MG63 (cell line): ENCODE data around the gene APOBEC2. TPM values are rescaled to one million over a fixed set of nuclear protein-coding genes. Genes with fewer than 3 reads are reported as not detected.

Source experiments
- DNase-seq: peaks from one replicate; pipeline ENCODE4 v3.0.0-alpha.2; 2020
- H3K27me3 ChIP-seq: fragments of 250-450 bp; sonication (Bioruptor Pico); 2 replicates; pipeline ENCODE4 v1.5.1; 2020; ENCODE audit warnings: mild to moderate bottlenecking, moderate library complexity
- H3K36me3 ChIP-seq: fragments of 250-450 bp; sonication (Bioruptor Pico); 2 replicates; pipeline ENCODE4 v1.5.1; 2020; ENCODE audit warnings: mild to moderate bottlenecking, moderate library complexity
- H3K4me3 ChIP-seq: fragments of 250-450 bp; sonication (Bioruptor Pico); 2 replicates; pipeline ENCODE4 v1.5.1; 2020; ENCODE audit warnings: mild to moderate bottlenecking, moderate library complexity
- H3K9me3 ChIP-seq: fragments of 250-450 bp; sonication (Bioruptor Pico); 2 replicates; pipeline ENCODE4 v1.5.1; 2020; ENCODE audit warnings: mild to moderate bottlenecking, moderate library complexity
- total RNA-seq: library from RNA; depleted of rRNA; stranded (reverse); fragments of >200 nt; shearing (Covaris generic); gene quantifications from 2 replicates; pipeline ENCODE4 v1.2.3, GENCODE V29; 2014; ENCODE audit warnings: low replicate concordance

The APOBEC2 gene
- total RNA-seq, 1 experiment from 2014 or later = not detected

DNA sequence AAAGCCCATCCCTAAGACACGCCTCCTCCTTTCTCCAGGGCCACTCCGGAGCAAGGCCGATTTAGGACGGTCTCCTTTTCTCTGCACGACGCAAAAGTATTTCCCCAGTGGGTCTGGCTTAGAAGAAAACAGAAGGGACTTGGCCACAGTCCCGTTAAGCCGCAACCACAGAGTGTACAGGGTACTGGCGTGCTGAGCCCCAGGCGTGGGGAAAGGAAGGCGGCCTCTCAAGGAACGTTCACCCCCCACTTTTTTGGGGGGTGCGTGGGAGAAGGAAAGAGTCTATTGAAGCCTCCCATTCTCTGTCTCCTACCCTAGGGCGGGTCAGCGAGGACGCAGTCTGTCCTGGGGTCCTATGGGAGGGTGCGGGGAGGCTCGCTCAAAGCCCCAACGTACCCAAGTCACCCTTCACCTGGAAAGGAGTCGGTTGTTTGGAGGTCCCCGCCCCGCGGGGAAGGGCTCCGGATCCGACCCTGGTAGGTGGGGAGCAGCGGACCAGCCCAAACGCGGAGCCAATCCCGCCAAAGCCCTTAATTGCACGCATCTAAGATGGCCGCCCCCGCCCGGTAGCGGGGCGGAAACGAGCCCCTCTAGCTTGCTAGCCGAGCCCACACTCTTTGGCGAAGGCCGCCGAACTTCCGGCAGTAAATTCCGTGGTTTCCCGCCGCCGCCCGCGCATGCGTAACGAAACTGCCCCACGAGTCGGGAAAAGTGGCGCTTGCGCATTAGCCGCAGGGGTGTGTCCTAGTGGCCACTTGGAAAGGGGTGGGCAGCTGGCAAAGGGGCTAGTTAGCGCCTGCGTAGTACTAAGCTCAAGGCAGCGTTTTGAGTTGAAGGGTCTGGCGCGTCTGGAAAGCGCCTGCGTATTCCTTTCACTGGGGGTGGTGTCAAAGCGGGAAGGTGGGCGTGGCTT lies 19.2 kb downstream of the APOBEC2 start, which contains the start of gene OARD1:
Gene OARD1 (minus strand): TSS at position 434 of the 913 bp plus-strand sequence. CDS start 722 bp downstream, outside the sequence.
- Histone ChIP-seq H3K36me3 (0 out of 2 replicates have a peak, but pooled peaks cover 3% of the 10 kb centered on the region), H3K27me3 (no peaks in the 10 kb centered on the region), H3K9me3 (no peaks in the 10 kb centered on the region), H3K4me3 (peak within 1 kb of the TSS; percentile 69)
- DNase-seq = peak; percentile 96

DNA sequence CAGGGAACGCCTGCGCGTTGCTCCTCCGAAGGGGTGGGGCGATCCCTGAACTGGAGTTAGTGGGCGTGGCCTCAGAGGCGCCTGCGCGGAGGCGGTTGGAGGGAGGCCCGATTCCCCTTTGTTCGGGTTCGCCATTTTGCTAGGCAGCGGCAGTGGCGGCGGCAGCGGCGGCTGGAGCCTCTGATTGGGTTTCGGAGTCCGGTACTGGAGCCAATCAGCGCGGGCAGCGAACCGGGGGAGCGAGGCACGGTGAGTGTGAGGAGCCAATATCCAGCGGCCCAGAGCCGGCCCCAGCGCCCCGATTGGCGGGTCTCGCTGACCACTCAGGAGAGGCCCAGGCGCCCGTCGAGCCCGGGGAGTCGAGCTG lies 19.8 kb downstream of the APOBEC2 start, which contains the start of gene NFYA:
Gene NFYA (plus strand): TSS at position 139 of the 367 bp plus-strand sequence. CDS start 6,116 bp downstream, outside the sequence.
- 0 out of 2 replicates have a peak, but pooled peaks cover 3% of the 10 kb centered on the region for H3K36me3 ChIP-seq
- DNase-seq = no peak
- no peaks in the 10 kb centered on the region for H3K27me3 ChIP-seq
- H3K9me3 ChIP-seq = no peaks in the 10 kb centered on the region
- H3K4me3 ChIP-seq = peak within 1 kb of the TSS; percentile 69

DNA sequence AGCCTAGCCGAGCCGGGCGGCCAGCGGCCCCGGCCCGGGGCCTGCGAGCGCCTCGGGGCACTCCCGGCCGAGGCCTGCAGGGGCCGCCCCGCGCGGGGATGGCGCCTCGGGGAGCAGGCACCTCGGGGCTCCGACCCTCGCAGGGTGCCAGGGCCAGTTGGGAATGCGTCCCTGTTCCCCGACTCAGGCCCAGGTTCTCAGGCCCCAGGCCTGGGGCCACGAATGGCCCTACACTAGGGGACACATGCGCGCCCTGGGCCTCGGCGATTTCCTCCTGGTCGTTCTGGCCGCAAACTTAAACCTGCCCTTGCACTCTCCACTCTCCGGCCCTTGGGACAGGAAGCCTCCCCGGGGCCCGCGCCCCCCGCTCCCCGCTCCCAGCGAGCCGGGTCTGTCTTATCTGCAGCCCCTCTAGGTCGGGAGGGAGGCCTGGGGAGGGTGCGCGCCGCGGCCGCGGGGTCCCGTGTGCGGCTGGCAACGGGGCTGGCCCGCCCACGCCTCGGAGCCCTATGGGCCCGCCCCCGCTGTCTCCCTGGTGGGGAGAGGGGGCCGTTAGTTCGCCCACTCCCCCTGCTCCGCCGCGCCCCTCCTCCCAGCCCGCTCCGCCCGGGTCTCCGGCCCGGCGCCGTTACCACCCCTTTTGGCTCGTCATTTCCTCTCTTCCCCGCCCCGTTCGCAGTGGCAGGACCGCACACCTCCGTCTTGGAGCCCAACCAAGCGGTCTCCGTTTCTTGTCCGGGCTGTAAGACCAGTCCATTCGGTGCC lies 20.4 kb downstream of the APOBEC2 start:
- Histone ChIP-seq H3K27me3 (no peaks in the 10 kb centered on the region), H3K9me3 (no peaks in the 10 kb centered on the region), H3K36me3 (0 out of 2 replicates have a peak, but pooled peaks cover 3% of the 10 kb centered on the region), H3K4me3 (peak overlapping the region; percentile 69)
- peak; percentile 81 for DNase-seq

DNA sequence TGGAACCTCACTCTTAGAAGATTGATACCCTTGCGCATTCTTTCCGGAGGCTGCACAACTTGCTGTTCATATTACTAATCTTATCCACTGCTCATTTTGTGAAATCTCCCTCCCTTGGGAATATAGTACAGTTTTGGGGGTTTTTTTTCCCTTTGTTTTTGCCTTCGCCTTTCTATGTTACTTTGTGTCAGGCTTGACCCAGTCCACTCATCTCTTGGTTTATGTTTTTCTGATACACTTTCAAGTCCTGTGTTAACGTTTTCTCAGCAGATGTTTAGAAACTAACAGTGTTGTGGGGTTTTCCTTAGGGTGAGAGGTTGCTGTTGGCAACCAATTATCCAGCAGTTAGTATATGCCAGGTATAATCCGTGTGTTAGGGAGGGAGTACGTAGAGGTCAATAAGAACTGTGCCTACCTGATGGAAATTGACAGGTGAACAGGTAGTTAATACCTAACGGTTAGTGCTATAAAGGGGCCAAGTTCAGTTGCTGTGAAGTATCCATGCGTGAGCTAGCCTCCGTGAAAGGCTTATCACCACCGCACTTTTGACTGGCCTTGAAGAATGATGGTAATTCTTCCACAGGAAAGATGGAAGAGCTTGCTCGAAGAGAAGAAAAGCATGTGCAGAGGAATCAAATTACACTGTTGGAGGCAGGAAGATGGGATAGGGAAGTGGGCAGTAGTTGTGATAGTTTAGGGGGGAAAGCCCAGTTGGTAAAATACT lies 21.1 kb downstream of the APOBEC2 start:
- peaks cover 10% of the 10 kb centered on the region for H3K36me3 ChIP-seq
- peak overlapping the region; percentile 69 for H3K4me3 ChIP-seq
- DNase-seq = no peak
- no peaks in the 10 kb centered on the region for H3K9me3 ChIP-seq
- no peaks in the 10 kb centered on the region for H3K27me3 ChIP-seq

DNA sequence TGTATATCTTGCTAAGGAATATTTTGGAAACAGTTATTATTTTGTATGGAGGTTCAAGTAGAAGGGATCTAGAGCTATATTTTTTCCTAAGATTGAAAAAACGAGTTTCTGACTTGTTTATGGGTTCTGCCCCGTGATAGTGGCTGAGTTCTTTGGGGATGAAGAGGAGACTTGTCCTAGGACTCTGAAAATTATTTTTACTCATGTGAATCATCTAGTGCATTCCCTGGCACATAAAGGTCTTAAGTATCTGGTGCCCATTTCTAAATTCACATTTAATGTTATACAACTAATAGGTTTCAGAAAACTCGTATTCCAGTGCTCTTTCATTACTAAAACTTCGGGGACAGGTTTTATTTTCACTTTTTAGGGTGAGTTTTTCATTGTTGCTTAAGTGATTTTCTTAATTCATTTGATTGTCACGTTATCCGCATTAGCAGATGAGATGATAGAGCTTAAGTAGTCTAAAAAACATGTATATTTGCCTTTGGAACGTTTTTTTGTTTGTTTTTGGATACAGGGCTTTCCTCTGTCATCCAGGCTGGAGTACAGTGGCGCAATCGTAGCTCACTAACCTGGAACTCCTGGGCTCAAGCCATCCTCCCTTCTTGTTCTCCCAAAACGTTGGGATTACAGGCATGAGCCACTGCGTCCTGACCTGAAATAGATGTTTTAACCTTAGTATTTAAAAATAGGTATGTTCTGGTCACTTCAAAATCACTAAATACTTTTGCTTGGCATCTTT lies 21.9 kb downstream of the APOBEC2 start:
- Histone ChIP-seq H3K4me3 (peak overlapping the region; percentile 69), H3K9me3 (no peaks in the 10 kb centered on the region)
- no peak for DNase-seq

DNA sequence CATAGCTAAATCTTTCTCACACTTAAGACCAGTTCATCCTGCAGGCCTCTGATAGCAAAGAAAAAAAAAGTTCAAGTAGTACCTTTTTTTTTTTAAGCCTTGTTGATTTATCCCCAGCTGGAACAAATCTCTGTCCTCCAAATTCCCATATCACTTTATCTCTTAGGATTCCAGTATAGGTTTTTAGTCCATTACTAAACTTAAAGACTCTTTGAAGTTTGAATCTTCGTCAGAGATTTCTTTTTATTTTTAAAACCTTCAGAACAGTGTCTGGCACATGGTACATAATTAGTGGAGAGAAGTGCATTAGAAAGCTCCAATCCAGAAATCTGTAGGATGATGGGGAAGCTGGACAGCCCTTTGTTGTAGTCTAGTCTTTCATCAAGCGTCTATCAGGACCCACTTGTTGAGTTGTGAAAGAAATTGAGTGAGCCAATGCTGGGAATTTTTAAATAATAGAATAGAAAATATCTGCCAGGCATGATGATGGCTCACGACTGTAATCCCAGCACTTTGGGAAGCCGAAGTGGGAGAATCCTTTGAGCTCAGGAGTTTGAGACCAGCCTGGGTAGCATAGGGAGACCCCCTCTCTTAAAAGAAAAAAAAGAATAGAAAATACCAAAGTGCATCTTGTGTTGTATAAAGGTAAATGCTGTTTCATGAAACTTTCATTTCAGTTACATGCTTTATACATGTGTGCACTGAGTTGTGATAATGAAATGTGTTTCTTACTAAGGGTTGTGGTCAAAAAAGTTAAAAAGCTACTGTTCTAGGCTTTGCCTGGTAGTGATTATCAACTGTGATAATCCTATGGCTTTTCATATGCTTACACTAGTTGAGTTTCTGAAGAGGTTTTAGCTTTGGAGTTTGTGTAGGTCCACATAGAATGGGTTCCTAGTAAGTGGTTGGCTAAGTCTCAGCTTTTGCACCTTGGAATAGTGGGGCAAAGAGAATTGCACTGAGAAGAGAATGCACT lies 22.9 kb downstream of the APOBEC2 start:
- DNase-seq = no peak
- Histone ChIP-seq H3K36me3 (peaks cover 15% of the 10 kb centered on the region), H3K9me3 (no peaks in the 10 kb centered on the region), H3K27me3 (no peaks in the 10 kb centered on the region), H3K4me3 (no peak overlapping the region)

More for the DNA sequence above, 21.9 kb downstream of the APOBEC2 start:
- no peaks in the 10 kb centered on the region for H3K27me3 ChIP-seq
- H3K36me3 ChIP-seq = peaks cover 15% of the 10 kb centered on the region

DNA sequence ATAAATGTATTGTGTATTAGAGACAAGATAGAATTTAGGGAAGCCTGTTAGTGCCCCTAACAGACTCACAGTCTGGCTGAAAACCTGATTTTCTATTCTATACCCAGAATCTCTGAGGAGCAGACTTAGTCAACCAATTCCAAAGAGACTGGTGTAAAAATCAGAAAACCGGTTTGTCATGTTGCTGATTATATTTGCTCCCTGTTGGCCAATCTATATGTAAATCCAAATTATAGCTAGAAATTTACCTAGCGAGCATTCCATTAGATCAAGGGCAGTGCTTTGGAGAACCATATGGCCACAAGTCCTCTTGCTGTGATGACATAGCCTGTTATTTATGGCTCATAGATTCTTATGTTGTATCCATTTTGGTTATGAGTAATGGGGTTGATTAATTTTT lies 24.5 kb downstream of the APOBEC2 start:
- H3K9me3 ChIP-seq = no peaks in the 10 kb centered on the region
- H3K27me3 ChIP-seq = no peaks in the 10 kb centered on the region
- no peak overlapping the region for H3K4me3 ChIP-seq
- H3K36me3 ChIP-seq = peaks cover 17% of the 10 kb centered on the region
- DNase-seq = no peak

DNA sequence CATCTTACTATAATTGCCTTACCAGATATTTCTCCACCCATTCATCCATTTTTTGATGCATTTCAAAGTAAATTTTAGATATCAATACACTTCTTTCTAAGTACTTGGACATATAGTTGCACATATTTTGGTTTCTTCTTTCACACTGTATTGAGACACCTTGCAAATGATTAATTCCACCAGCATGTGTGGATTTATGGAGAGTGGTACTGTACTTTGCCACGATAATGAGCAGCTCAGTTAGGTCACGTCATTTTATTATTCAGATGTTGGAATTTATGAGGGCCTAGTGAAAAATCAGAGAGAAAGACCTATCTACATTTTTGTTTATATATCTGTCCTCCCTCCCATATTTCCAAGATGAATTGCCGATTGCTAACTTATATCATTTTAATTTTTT lies 25.1 kb downstream of the APOBEC2 start:
- no peak overlapping the region for H3K4me3 ChIP-seq
- H3K27me3 ChIP-seq = no peaks in the 10 kb centered on the region
- no peaks in the 10 kb centered on the region for H3K9me3 ChIP-seq
- no peak for DNase-seq
- peaks cover 17% of the 10 kb centered on the region for H3K36me3 ChIP-seq

DNA sequence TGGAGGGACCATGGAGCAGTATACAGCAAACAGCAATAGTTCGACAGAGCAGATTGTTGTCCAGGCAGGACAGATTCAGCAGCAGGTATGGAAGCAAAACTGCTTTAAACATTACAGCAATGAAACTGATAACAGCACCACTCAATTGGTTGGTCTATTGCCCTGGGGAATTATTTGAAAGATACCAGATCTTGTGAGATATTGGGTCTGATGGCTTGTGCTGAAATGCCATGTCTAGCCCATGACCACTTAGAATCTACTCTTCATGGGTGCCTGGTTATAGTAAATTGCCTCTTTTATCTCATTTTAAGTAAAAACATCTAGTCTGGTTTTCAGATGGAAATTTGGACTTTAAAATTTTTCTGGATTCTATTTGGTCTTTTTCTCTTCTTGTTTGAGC lies 26.1 kb downstream of the APOBEC2 start:
- H3K27me3 ChIP-seq = no peaks in the 10 kb centered on the region
- no peaks in the 10 kb centered on the region for H3K9me3 ChIP-seq
- H3K4me3 ChIP-seq = no peak overlapping the region
- H3K36me3 ChIP-seq = peaks cover 23% of the 10 kb centered on the region
- DNase-seq = no peak

DNA sequence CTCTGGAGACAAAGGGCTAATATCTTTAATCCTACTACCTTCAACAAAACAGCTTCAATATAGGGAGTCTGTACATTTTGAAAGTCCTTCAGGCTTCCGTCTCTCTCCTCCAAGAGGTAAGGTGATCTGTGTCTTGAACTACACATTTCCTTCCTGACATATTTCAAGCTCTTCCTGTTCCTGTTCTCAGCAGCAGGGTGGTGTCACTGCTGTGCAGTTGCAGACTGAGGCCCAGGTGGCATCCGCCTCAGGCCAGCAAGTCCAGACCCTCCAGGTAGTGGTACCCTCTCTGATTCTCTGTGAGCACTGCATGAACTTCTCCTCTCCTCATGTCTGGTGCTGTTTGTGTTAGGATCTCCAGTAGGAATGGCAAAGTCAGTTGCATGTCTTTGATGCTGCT lies 27.6 kb downstream of the APOBEC2 start:
- Histone ChIP-seq H3K9me3 (no peaks in the 10 kb centered on the region), H3K4me3 (no peak overlapping the region), H3K36me3 (peaks cover 32% of the 10 kb centered on the region), H3K27me3 (no peaks in the 10 kb centered on the region)
- no peak for DNase-seq

DNA sequence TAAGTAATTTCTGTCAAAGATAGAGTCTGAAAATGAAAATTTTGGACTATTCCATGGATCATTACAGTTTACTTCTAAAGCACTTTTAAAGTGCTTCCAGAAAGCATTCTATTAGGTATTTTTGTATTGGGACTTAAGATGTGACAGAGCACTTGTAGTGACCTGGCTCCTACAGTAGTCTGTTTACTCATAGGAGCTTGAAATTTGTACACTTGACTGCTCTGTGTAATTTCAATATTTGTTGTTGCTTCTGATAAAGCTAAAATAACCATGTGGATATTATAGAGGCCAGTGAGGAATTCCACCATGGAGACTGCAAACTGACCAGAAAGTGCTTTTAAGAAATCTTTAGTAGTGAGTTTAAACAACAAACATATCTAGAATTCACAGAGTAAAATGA lies 30.1 kb downstream of the APOBEC2 start:
- no peak for DNase-seq
- no peak overlapping the region for H3K4me3 ChIP-seq
- H3K9me3 ChIP-seq = no peaks in the 10 kb centered on the region
- H3K36me3 ChIP-seq = peaks cover 35% of the 10 kb centered on the region
- no peaks in the 10 kb centered on the region for H3K27me3 ChIP-seq

DNA sequence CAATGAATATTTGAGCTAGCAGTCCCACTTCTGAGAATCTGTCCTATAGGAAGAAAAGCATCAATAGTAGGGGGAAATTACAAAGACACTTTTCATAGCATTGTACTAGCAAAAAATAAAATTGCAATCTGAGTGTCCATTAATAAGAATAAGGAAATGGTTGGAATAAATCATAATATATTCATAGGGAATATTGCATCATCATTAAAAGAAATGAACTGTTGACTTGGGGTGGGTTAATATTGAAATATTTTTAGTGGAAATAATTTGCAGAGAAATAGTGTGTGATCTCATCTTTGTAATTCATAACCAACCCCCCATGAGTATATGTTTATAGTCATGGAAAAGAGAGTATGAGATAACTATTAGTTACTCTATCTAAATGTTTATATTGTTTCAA lies 32.2 kb downstream of the APOBEC2 start:
- Histone ChIP-seq H3K4me3 (no peak overlapping the region), H3K9me3 (no peaks in the 10 kb centered on the region), H3K27me3 (no peaks in the 10 kb centered on the region), H3K36me3 (peaks cover 23% of the 10 kb centered on the region)
- no peak for DNase-seq

DNA sequence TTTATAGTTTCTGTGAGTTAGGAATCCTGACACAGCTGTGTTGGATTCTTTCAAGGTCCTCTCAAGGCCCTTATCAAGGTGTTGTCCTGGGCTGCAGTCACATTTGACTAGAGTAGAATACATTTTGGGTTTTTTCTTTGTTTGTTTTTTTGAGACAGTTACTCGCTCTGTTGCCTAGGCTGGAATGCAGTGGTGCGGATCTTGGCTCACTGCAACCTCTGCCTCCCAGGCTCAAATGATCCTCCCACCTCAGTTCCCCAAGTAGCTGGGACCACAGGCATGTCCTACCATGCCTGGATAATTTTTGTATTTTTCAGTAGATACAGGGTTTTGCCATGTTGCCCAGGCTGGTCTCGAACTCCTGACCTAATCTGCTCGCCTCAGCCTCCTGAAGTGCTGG lies 35.4 kb downstream of the APOBEC2 start:
- H3K36me3 ChIP-seq = peaks cover 39% of the 10 kb centered on the region
- peak; percentile 4 for DNase-seq
- no peak overlapping the region for H3K4me3 ChIP-seq
- no peaks in the 10 kb centered on the region for H3K27me3 ChIP-seq
- no peaks in the 10 kb centered on the region for H3K9me3 ChIP-seq

DNA sequence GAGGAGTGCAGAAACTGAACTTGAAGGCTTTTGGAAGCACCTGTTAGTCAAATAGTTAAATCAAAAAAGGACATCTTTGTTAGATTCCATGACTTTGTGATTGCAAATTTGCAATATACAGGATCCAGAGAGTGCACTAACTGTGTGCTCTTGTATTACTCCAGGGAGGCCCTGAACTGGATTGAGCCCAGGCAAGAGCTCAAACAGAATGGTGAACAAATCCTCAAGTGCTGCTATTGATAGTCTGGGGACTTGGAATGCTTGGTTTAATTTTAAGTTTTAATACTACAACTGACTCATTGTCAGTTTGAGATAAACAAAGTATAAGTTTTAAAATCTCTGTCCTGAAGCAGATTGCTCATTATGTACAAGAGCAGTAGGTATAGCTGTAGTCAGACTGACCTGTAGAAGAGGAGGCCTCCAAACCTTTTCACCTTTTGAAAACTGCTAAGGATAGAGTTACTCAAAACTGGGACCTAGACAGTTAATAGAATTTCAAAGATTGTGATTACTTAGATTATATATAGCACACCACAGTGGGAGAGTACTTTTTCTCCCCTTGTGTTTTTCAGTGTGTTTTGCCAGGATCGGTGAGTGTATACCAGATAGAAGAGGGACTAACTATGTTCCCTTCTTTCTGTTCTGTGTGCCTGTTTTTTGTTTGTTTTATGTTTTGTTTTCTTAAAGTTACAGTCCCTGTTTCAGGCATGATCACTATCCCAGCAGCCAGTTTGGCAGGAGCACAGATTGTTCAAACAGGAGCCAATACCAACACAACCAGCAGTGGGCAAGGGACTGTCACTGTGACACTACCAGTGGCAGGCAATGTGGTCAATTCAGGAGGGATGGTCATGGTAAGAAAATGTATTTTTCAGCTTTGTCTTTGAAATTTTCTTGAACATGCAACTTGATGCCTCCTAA lies 38.1 kb downstream of the APOBEC2 start:
- Histone ChIP-seq H3K27me3 (no peaks in the 10 kb centered on the region), H3K36me3 (peaks cover 32% of the 10 kb centered on the region), H3K4me3 (no peak overlapping the region), H3K9me3 (no peaks in the 10 kb centered on the region)
- no peak for DNase-seq
